ENCODE measurements around the gene CFAP91.

CFAP91 gene

GRCh38 chr3:119702530-119703527 lies at the start of gene CFAP91:
CFAP91 (plus strand) TSS chr3:119703022; CDS start chr3:119703099, 77 bp downstream.
- DNase-seq = peak; percentile 93 to 98 (median 95)

- peak in 1 of 3 donors; percentile 20 for DNase-seq
Measured at GRCh38 chr3:119653876-119654275, 48.9 kb upstream of the CFAP91 start.

- DNase-seq = peak; percentile 63 to 80 (median 69)
Measured at GRCh38 chr3:119657887-119658702, 44.7 kb upstream of the CFAP91 start.

GRCh38 chr3:119658994-119659393 lies 43.8 kb upstream of the CFAP91 start:
- DNase-seq = no peak

GRCh38 chr3:119659606-119660291 lies 43.1 kb upstream of the CFAP91 start:
- peak; percentile 69 to 88 (median 76) for DNase-seq

- DNase-seq = peak in 2 of 3 donors; percentile 38 to 56
Measured at GRCh38 chr3:119660474-119661440, 42.1 kb upstream of the CFAP91 start, which contains the start of gene POPDC2. POPDC2 (minus strand) TSS chr3:119660589; CDS start chr3:119660423, 166 bp downstream.

- DNase-seq = peak in 2 of 3 donors; percentile 12 to 57
Measured at GRCh38 chr3:119662604-119663373, 40.0 kb upstream of the CFAP91 start.

GRCh38 chr3:119663885-119664284 lies 38.9 kb upstream of the CFAP91 start:
- no peak for DNase-seq

GRCh38 chr3:119664370-119664769 lies 38.5 kb upstream of the CFAP91 start:
- no peak for DNase-seq

- DNase-seq = peak; percentile 81 to 94 (median 86)
Measured at GRCh38 chr3:119664850-119665379, 37.9 kb upstream of the CFAP91 start.

GRCh38 chr3:119665954-119666559 lies 36.8 kb upstream of the CFAP91 start:
- DNase-seq = no peak

- peak in 1 of 3 donors; percentile 29 for DNase-seq
Measured at GRCh38 chr3:119669906-119670570, 32.8 kb upstream of the CFAP91 start.

GRCh38 chr3:119672776-119673175 lies 30.0 kb upstream of the CFAP91 start:
- no peak for DNase-seq

GRCh38 chr3:119673875-119674274 lies 28.9 kb upstream of the CFAP91 start:
- no peak for DNase-seq

- DNase-seq = no peak
Measured at GRCh38 chr3:119675188-119675874, 27.5 kb upstream of the CFAP91 start.

- DNase-seq = peak in 2 of 3 donors; percentile 11 to 41
Measured at GRCh38 chr3:119676020-119676419, 26.8 kb upstream of the CFAP91 start.

GRCh38 chr3:119676771-119677640 lies 25.8 kb upstream of the CFAP91 start, which contains the start of gene COX17:
COX17 (minus strand) TSS chr3:119677406; CDS start chr3:119677310, 96 bp downstream.
- peak; percentile 95 to 97 (median 97) for DNase-seq

- no peak for DNase-seq
Measured at GRCh38 chr3:119677641-119677934, 25.2 kb upstream of the CFAP91 start.
